Stromal cell of bone marrow (primary cell): ENCODE measurements around the gene RUFY2.
"Not testable (repeated sequence)": the region's sequence is repeated elsewhere in the genome, so short reads cannot be mapped to it uniquely, and the experiment has no call there.

Experiments used
- DNase-seq: peaks from one replicate; pipeline ENCODE4 v3.0.0-alpha.2; 2012; ENCODE audit warnings: low read depth

RUFY2 gene

GRCh38 chr10:68327889-68328786 is 78.9 kb downstream of the RUFY2 start:
- DNase-seq = peak; percentile 74

DNA sequence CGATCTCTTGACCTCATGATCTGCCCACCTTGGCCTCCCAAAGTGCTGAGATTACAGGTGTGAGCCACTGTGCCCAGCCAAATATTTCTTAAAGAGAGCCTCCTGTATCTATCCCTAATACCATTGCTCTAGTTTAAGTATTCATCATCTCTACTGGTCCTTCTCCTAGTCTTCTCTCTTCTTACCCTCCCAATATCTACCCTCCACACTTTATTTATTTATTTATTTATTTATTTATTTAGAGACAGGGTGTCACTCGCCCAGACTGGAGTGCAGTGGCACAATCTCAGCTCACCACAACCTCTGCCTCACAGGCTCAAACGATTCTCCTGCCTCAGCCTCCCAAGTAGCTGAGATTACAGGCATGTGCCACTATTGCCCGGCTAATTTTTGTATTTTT is 82.7 kb downstream of the RUFY2 start:
- DNase-seq = not testable (repeated sequence)

GRCh38 chr10:68318331-68319059 is 88.6 kb downstream of the RUFY2 start:
- no peak for DNase-seq

- no peak for DNase-seq
These were observed 91.5 kb downstream of the RUFY2 start for GRCh38 chr10:68315582-68315981.

DNA sequence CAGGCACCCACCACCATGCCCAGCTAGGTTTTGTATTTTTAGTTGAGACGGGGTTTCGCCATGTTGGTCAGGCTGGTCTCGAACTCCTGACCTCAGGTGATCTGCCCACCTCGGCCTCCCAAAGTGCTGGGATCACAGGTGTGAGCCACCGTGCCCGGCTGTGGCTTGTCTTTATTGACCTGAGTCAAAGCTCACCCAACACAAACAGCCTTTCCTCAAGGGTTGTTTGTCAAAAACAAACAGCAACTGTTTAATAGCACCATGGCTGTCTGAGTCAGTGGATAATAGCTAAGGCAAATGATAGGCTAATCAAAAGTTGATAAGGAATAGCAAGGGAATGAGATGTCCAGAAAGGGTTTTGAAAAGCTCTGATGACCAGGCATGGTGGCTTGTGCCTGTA is 92.1 kb downstream of the RUFY2 start:
- DNase-seq = not testable (repeated sequence)

GRCh38 chr10:68310531-68310930 is 96.5 kb downstream of the RUFY2 start:
- no peak for DNase-seq

GRCh38 chr10:68305854-68306253 is 101.2 kb downstream of the RUFY2 start:
- DNase-seq = no peak

DNA sequence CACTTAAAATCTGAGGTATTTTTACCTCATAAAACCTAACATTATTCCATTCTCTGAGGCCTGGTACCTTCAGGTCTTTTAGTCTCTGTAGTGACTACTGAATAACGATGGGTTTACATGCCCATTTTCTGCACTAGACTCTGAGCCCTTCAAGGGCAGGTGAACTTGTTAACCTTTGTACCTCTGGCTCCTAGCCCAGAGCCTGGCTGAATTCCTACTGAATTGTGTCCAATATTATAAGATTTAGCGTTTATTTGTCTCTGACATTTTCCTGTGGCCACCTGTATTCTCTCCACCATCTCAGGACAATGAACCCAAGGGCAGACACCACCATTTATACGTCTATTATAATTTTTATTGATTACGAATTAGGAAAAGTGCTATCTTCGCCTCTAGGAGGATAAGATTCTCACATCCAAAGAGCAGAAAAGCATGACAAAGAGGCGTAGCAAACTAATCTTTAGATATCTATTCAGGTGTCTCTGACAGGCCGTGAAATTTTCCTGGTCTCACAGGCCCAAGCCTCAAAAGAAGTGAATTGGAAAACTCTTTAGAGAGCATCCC is 103.1 kb downstream of the RUFY2 start:
- DNase-seq = no peak

DNA sequence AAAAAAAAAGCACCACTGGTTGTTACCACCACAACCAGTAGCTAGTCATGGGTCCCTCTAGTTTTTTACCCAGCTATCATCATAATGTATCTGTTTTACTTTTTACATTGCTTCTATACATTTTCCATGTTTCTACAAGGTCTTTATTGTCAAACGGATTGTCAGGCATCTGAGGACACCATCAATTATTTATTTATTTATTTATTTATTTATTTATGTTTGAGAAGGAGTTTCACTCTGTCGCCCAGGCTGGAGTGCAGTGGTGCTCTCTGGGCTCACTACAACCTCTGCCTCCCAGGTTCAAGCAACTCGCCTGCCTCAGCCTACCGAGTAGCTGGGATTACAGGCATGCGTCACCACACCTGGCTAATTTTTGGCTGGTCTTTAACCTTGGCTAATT is 104.2 kb downstream of the RUFY2 start:
- no peak for DNase-seq

DNA sequence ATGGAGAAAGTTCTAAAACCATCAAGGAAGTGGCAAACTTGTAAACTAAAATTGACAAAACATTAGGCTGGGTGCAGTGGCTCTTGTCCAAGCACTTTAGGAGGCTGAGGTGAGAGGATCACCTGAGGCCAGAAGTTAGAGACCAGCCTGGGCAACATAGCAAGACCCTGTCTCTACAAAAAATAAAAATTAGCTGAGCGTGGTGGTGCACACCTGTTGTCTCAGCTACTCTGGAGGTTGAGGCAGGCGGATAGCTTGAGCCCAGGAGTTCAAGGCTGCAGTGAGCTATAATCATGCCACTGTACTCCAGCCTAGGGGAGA is 104.6 kb downstream of the RUFY2 start:
- no peak for DNase-seq

- peak; percentile 54 for DNase-seq
These were observed 105.1 kb downstream of the RUFY2 start for GRCh38 chr10:68301790-68302502.

- DNase-seq = no peak
These were observed 105.8 kb downstream of the RUFY2 start for GRCh38 chr10:68301301-68301700.

- no peak for DNase-seq
These were observed 110.0 kb downstream of the RUFY2 start for GRCh38 chr10:68296843-68297663.
